Cardiac muscle cell (in vitro differentiated cells and primary cell): Measurements from ENCODE around the gene SKOR1. TPM values are rescaled to one million over a fixed set of nuclear protein-coding genes. Genes with fewer than 3 reads are reported as not detected.
A peak's percentile ranks its signal among the peaks of the same experiment; 100 is the strongest.

Source experiments
- DNase-seq, 2 donors: peaks; one replicate each; pipeline versions ENCODE4 v3.0.0 to v3.0.0-alpha.2; 2010 to 2017; ENCODE audit warnings: low read depth in 1 of 2, low spot score in 1 of 2
- H3K27ac ChIP-seq: fragments of 200-600 bp; sonication (generic); 2 replicates; pipeline ENCODE4 v1.5.1; 2016
- H3K27me3 ChIP-seq: fragments of 200-600 bp; sonication (generic); 2 replicates; pipeline ENCODE4 v1.6.0; 2016; ENCODE audit warnings: control low read depth
- H3K36me3 ChIP-seq: fragments of 200-600 bp; sonication (generic); 2 replicates; pipeline ENCODE4 v1.5.1; 2016; ENCODE audit warnings: control low read depth
- H3K4me1 ChIP-seq: fragments of 200-600 bp; sonication (generic); 2 replicates; pipeline ENCODE4 v1.8.1; 2017; ENCODE audit warnings: low read depth, mild to moderate bottlenecking, mixed run types
- H3K4me3 ChIP-seq: fragments of 200-600 bp; sonication (generic); 2 replicates; pipeline ENCODE4 v1.5.1; 2016; ENCODE audit warnings: mild to moderate bottlenecking
- H3K9me3 ChIP-seq: fragments of 200-600 bp; sonication (generic); 2 replicates; pipeline ENCODE4 v1.5.1; 2017; ENCODE audit warnings: low read depth, mild to moderate bottlenecking, control low read depth
- CTCF ChIP-seq: IDR thresholded peaks from 2 replicates; pipeline ENCODE4 v1.5.1; 2012; ENCODE audit warnings: low read depth, mild to moderate bottlenecking, low read length
- polyA plus RNA-seq: library from polyadenylated mRNA; unstranded; fragments of >200 nt; fragmentation: Nextera tagmentation; extraction: Ambion mirVana; gene quantifications from 2 replicates; pipeline ENCODE4 v1.2.1, GENCODE V29; 2016
- total RNA-seq: library from RNA; depleted of rRNA; stranded (reverse); fragments of >200 nt; gene quantifications from 2 replicates; pipeline ENCODE4 v1.2.3, GENCODE V29; 2016

SKOR1 gene
- total and polyA plus RNA-seq, 2 experiments from 2014 or later = 1.1 TPM; not detected in 1

DNA sequence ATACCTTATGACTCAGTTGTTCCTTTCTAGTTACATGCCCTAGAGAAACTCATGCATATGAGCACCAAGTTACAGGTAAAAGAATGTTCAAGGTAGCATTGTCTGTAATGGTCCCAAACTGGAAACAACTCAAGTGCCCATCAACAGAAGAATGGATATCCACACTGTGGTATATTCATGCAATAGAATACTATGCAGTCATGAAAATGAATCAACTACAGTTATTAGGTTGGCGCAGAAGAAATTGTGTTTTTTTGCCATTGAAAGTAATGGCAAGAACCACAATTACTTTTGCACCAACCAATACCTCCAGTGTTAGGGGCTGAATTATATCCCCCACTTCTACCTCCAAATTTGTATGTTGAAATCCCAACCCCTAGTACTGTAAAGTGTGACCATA is 24.2 kb downstream of the SKOR1 start:
- DNase-seq = no peak
- no peaks in the 10 kb centered on the region for H3K4me1 ChIP-seq
- no peak overlapping the region for H3K4me3 ChIP-seq
- H3K36me3 ChIP-seq = no peaks in the 10 kb centered on the region
- H3K27me3 ChIP-seq = no peaks in the 10 kb centered on the region
- no peak overlapping the region for H3K27ac ChIP-seq
- no peak for TF ChIP-seq CTCF
- no peaks in the 10 kb centered on the region for H3K9me3 ChIP-seq

- Histone ChIP-seq H3K4me1 (no peaks in the 10 kb centered on the region), H3K27me3 (no peaks in the 10 kb centered on the region), H3K36me3 (no peaks in the 10 kb centered on the region), H3K27ac (no peak overlapping the region), H3K9me3 (no peaks in the 10 kb centered on the region), H3K4me3 (no peak overlapping the region)
- no peak for DNase-seq
- no peak for TF ChIP-seq CTCF
Observed at GRCh38 chr15:67850336-67850735, 25.0 kb downstream of the SKOR1 start.

GRCh38 chr15:67850994-67851571 is 25.8 kb downstream of the SKOR1 start:
- H3K9me3 ChIP-seq = no peaks in the 10 kb centered on the region
- peak in 1 of 2 donors; percentile 65 for DNase-seq
- TF ChIP-seq CTCF = no peak

GRCh38 chr15:67852418-67852817 is 27.1 kb downstream of the SKOR1 start:
- no peak for DNase-seq
- Histone ChIP-seq H3K4me3 (no peak overlapping the region), H3K36me3 (no peaks in the 10 kb centered on the region), H3K4me1 (no peaks in the 10 kb centered on the region), H3K9me3 (no peaks in the 10 kb centered on the region), H3K27me3 (no peaks in the 10 kb centered on the region), H3K27ac (no peak overlapping the region)
- no peak for TF ChIP-seq CTCF

More at GRCh38 chr15:67850994-67851571, 25.8 kb downstream of the SKOR1 start:
- Histone ChIP-seq H3K27ac (no peak overlapping the region), H3K36me3 (no peaks in the 10 kb centered on the region), H3K27me3 (no peaks in the 10 kb centered on the region), H3K4me3 (no peak overlapping the region), H3K4me1 (no peaks in the 10 kb centered on the region)

DNA sequence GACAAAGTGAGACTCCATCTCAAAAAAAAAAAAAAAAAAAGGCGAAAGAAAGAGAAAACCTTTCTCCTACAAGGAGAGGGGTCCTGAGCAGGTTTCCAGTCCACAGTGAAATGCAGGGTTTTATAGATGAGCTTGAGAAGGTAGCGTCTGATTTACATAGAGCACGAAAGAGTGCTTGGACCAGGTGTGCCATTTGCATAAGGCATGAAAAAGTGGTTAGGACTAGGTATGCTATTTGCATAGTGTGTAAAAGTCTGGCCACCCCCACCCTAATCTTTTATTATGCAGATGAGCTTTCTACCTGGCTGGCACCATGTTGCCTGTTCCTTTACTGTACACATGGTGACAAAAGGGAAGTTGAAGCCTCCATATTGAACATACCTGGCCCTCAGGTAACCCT is 28.1 kb downstream of the SKOR1 start:
- no peaks in the 10 kb centered on the region for H3K27me3 ChIP-seq
- TF ChIP-seq CTCF = no peak
- H3K4me1 ChIP-seq = no peaks in the 10 kb centered on the region
- H3K27ac ChIP-seq = no peak overlapping the region
- no peak for DNase-seq
- no peak overlapping the region for H3K4me3 ChIP-seq
- no peaks in the 10 kb centered on the region for H3K36me3 ChIP-seq
- H3K9me3 ChIP-seq = no peaks in the 10 kb centered on the region

GRCh38 chr15:67854358-67854757 is 29.0 kb downstream of the SKOR1 start:
- DNase-seq = no peak
- no peak for TF ChIP-seq CTCF

More at GRCh38 chr15:67854358-67854757, 29.0 kb downstream of the SKOR1 start:
- Histone ChIP-seq H3K9me3 (no peaks in the 10 kb centered on the region), H3K27me3 (no peaks in the 10 kb centered on the region), H3K4me3 (no peak overlapping the region), H3K27ac (no peak overlapping the region), H3K4me1 (no peaks in the 10 kb centered on the region), H3K36me3 (no peaks in the 10 kb centered on the region)
